Parathyroid adenoma (tissue), 2 donors: ENCODE measurements around the gene PNCK.
"Not testable (repeated sequence)": the region's sequence is repeated elsewhere in the genome, so short reads cannot be mapped to it uniquely, and the experiment has no call there.

ENCODE experiments used
- H2AFZ ChIP-seq: fragments of 300-600 bp; sonication (generic); one replicate; pipeline ENCODE4 v1.7.0; 2017; ENCODE audit warnings: antibody characterized with exemption, mild to moderate bottlenecking
- H3K27ac ChIP-seq: fragments of 300-600 bp; sonication (generic); one replicate; pipeline ENCODE4 v1.7.0; 2017
- H3K27me3 ChIP-seq: fragments of 300-600 bp; sonication (generic); one replicate; pipeline ENCODE4 v1.7.0; 2017; ENCODE audit warnings: low read length; ENCODE audit not compliant: control insufficient read depth, insufficient read depth
- H3K36me3 ChIP-seq: fragments of 300-600 bp; sonication (generic); one replicate; pipeline ENCODE4 v1.7.0; 2017; ENCODE audit warnings: low read length; ENCODE audit not compliant: control insufficient read depth, insufficient read depth
- H3K4me1 ChIP-seq: fragments of 300-600 bp; sonication (generic); one replicate; pipeline ENCODE4 v1.7.0; 2017; ENCODE audit warnings: control low read depth
- H3K4me2 ChIP-seq: fragments of 300-600 bp; sonication (generic); one replicate; pipeline ENCODE4 v1.7.0; 2017; ENCODE audit warnings: low read length
- H3K4me3 ChIP-seq: fragments of 300-600 bp; sonication (generic); one replicate; pipeline ENCODE4 v1.7.0; 2017; ENCODE audit warnings: low read depth, low read length
- H3K79me2 ChIP-seq: fragments of 300-600 bp; sonication (generic); one replicate; pipeline ENCODE4 v1.7.0; 2017; ENCODE audit warnings: control low read depth
- H3K9ac ChIP-seq: fragments of 300-600 bp; sonication (generic); one replicate; pipeline ENCODE4 v1.7.0; 2017; ENCODE audit warnings: mild to moderate bottlenecking
- H3K9me3 ChIP-seq: fragments of 300-600 bp; sonication (generic); one replicate; pipeline ENCODE4 v1.7.0; 2017; ENCODE audit warnings: low read length; ENCODE audit not compliant: control insufficient read depth
- TF ChIP-seq, protein P1 (sequence below): fragments of 300-600 bp; sonication (generic); IDR thresholded peaks from one replicate; pipeline ENCODE4 v1.7.0; 2017; ENCODE audit warnings: antibody characterized with exemption, mild to moderate bottlenecking
- donor health status: primary hyperparathyroidism.

PNCK gene

DNA sequence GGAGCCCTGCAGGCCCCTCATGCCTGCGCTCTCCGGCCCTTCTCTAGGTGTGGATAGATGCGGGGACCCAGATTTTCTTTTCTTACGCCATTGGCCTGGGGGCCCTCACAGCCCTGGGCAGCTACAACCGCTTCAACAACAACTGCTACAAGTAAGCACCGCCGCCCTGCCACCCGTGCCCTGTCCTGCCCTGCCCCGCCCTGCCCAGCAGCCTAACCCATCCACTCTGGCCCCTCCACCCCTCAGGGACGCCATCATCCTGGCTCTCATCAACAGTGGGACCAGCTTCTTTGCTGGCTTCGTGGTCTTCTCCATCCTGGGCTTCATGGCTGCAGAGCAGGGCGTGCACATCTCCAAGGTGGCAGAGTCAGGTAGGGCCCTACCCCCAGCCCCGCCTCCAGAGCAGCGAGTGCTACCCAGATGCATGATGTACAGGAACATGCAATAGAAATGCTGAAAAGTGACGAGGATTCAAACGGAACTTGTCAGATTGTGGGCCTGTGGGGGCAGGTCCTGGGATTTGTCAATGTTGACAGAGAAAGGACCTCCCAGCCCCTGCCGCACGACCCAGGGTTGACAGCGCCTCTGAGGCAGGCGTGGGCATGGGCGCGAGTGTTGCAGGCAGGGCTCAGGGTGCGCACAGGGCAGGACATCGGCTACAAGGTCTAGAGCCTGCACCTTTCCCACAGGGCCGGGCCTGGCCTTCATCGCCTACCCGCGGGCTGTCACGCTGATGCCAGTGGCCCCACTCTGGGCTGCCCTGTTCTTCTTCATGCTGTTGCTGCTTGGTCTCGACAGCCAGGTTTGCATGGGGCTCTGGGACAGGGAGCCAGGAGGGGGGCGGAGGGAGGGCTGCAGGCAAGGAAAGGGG, 19.8 kb upstream of the PNCK start:
- H3K9me3 ChIP-seq: no peaks in the 10 kb centered on the region
- TF ChIP-seq, protein P1, sequence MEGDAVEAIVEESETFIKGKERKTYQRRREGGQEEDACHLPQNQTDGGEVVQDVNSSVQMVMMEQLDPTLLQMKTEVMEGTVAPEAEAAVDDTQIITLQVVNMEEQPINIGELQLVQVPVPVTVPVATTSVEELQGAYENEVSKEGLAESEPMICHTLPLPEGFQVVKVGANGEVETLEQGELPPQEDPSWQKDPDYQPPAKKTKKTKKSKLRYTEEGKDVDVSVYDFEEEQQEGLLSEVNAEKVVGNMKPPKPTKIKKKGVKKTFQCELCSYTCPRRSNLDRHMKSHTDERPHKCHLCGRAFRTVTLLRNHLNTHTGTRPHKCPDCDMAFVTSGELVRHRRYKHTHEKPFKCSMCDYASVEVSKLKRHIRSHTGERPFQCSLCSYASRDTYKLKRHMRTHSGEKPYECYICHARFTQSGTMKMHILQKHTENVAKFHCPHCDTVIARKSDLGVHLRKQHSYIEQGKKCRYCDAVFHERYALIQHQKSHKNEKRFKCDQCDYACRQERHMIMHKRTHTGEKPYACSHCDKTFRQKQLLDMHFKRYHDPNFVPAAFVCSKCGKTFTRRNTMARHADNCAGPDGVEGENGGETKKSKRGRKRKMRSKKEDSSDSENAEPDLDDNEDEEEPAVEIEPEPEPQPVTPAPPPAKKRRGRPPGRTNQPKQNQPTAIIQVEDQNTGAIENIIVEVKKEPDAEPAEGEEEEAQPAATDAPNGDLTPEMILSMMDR: no peak
- no peaks in the 10 kb centered on the region for H3K4me1 ChIP-seq
- no peaks in the 10 kb centered on the region for H3K36me3 ChIP-seq
- no peak overlapping the region for H3K4me3 ChIP-seq
- H3K79me2 ChIP-seq: no peaks in the 10 kb centered on the region
- H3K27ac ChIP-seq: no peak overlapping the region
- no peaks in the 10 kb centered on the region for H3K27me3 ChIP-seq
- H2AFZ ChIP-seq: no peak overlapping the region
- H3K4me2 ChIP-seq: no peak overlapping the region
- H3K9ac ChIP-seq: no peak overlapping the region

DNA sequence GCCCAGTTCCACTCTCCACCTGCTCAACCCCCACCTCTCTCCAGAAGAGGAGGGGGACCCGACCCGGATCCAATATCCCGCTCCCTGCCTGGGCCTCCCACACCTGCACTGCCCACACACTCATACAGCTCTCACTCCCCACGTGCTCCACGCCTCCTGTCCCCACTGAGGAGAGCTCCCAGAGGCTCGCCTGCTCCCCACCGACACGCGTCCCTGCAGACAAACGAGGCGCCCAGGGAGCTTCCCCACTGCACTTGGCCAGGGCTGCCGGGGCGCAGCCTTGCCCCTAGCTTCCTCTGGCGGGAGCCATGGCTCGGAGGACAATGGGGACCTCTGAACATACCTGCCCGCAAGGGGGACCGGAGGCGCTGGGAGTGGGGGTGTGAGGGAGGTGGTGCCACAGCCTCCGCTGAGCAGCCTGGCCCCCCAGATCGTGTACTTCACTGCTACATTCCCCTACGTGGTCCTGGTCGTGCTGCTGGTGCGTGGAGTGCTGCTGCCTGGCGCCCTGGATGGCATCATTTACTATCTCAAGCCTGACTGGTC, 19.1 kb upstream of the PNCK start:
- TF ChIP-seq, protein P1: no peak

DNA sequence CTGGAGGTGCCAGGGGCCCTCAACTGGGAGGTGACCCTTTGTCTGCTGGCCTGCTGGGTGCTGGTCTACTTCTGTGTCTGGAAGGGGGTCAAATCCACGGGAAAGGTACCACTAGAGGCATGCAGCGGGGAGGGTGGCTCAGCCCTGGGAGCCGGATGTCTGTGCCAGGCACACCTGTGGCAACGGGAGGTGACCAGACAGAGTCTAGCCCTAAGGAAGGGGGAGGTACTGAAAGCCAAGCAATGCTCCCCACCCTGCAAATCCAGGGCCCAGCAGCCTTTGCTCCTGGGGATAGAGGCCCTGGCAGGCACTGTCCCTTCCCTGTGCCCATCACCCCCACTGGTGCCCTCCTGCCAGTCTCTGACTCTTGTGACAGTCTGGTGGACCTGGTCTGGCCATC, 18.4 kb upstream of the PNCK start:
- Histone ChIP-seq H2AFZ (no peak overlapping the region), H3K79me2 (no peaks in the 10 kb centered on the region), H3K27ac (no peak overlapping the region), H3K9me3 (no peaks in the 10 kb centered on the region), H3K4me3 (no peak overlapping the region), H3K27me3 (no peaks in the 10 kb centered on the region), H3K4me1 (no peaks in the 10 kb centered on the region), H3K36me3 (no peaks in the 10 kb centered on the region), H3K4me2 (no peak overlapping the region), H3K9ac (no peak overlapping the region)
- TF ChIP-seq, protein P1: no peak

More for the DNA sequence above, 19.1 kb upstream of the PNCK start:
- Histone ChIP-seq H3K27me3 (no peaks in the 10 kb centered on the region), H3K36me3 (no peaks in the 10 kb centered on the region), H3K4me2 (no peak overlapping the region), H3K4me1 (no peaks in the 10 kb centered on the region), H3K4me3 (no peak overlapping the region), H3K79me2 (no peaks in the 10 kb centered on the region), H3K9me3 (no peaks in the 10 kb centered on the region), H2AFZ (no peak overlapping the region), H3K27ac (no peak overlapping the region), H3K9ac (no peak overlapping the region)

DNA sequence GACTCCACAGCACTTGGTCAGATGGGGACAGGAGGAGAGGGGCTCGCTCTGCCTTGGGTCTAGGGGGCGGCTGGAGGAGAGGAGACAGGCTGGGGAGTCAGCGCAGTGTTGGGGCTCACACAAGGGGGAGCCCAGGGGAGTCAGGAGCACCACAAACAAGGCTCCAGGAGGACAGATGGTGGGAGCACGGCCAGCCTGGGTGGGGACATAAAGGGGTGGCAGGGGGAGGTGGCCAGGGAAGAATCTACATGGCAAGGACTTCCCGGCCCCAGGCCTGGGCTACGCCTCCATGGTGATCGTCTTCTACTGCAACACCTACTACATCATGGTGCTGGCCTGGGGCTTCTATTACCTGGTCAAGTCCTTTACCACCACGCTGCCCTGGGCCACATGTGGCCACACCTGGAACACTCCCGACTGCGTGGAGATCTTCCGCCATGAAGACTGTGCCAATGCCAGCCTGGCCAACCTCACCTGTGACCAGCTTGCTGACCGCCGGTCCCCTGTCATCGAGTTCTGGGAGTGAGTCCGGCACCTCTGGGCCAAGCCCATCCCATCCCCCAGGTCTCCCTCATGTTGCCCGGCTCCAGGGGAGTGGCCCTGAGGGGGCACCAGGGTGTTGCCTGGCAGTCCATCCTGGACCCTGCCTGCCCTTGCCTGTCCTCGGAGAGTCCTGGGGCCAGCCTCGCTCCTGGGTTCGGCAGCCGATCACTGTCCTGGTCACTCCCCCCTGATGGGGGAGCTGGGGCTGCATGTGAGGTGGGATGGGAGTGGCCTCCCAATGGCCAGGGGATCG, 17.6 kb upstream of the PNCK start:
- not testable (repeated sequence) for H3K27ac ChIP-seq, H2AFZ ChIP-seq, H3K4me1 ChIP-seq, H3K36me3 ChIP-seq, H3K4me2 ChIP-seq, H3K9me3 ChIP-seq, H3K27me3 ChIP-seq, H3K4me3 ChIP-seq, H3K79me2 ChIP-seq, H3K9ac ChIP-seq

DNA sequence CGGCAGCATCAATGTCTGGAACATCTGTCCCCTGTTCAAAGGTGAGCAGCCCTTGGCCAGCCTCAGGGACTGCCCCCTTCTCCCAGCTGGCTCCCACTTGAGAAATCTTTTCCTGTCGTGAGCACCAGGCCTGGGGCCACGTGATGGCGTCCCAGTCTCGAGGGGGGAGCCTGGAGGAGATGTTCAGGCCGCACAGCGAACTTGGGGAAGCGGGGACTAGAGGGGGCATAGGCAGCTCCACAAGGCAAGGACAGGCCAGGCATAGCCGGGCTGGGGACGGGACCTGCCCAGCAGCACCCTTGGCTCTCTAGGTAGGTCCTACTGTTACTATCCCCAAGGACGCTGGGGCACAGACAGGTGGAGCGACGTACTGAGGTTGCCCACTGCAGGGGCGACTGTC, 16.9 kb upstream of the PNCK start:
- H3K4me3 ChIP-seq: no peak overlapping the region
- H3K4me1 ChIP-seq: no peaks in the 10 kb centered on the region
- H3K36me3 ChIP-seq: no peaks in the 10 kb centered on the region
- H3K9ac ChIP-seq: no peak overlapping the region
- TF ChIP-seq, protein P1: no peak
- no peaks in the 10 kb centered on the region for H3K27me3 ChIP-seq
- no peak overlapping the region for H3K4me2 ChIP-seq
- H2AFZ ChIP-seq: no peak overlapping the region
- H3K9me3 ChIP-seq: no peaks in the 10 kb centered on the region
- H3K79me2 ChIP-seq: no peaks in the 10 kb centered on the region
- no peak overlapping the region for H3K27ac ChIP-seq
